Panc1 (cell line): Measurements from ENCODE around the gene RYR3. TPM values are rescaled to one million over a fixed set of nuclear protein-coding genes. Genes with fewer than 3 reads are reported as not detected.

Experiments used
- ATAC-seq: fragments of 200-7000 bp; cut with Tn5 transposase; 2 replicates; pipeline ENCODE4 v1.9.1; 2020; ENCODE audit warnings: mild to moderate bottlenecking, moderate library complexity
- BruUV-seq: library from RNA; stranded (reverse); fragments of 400-500 nt; replicated peaks from 2 replicates; lab custom pipeline; 2021; lab: Mats Ljungman, UMichigan
- CTCF ChIA-PET: fragments of 300-600 bp; sonication (Branson Sonifier 250); formaldehyde crosslinking; loops from one replicate; lab custom pipeline; 2022; ENCODE audit warnings: antibody characterized with exemption; lab: Charles Lee
- POLR2A ChIA-PET: fragments of 300-600 bp; sonication (Branson Sonifier 250); formaldehyde crosslinking; loops from one replicate; lab custom pipeline; 2022; ENCODE audit warnings: antibody characterized with exemption; lab: Charles Lee
- DNase-seq: peaks from one replicate; pipeline ENCODE4 v3.0.0-alpha.2; 2010; ENCODE audit warnings: low read depth, low spot score
- H3K27ac ChIP-seq: 2 replicates; pipeline ENCODE4 v1.5.1; 2011; ENCODE audit warnings: mild to moderate bottlenecking, low read length, inconsistent platforms
- H3K27me3 ChIP-seq: fragments of 200-500 bp; sonication (Bioruptor generic); 2 replicates; pipeline ENCODE4 v1.6.0; 2014; ENCODE audit warnings: low read length, inconsistent platforms; ENCODE audit not compliant: control insufficient read depth, insufficient read depth
- H3K36me3 ChIP-seq: fragments of 200-500 bp; sonication (Bioruptor generic); 2 replicates; pipeline ENCODE4 v1.5.1; 2014; ENCODE audit warnings: inconsistent platforms, mild to moderate bottlenecking, low read length, moderate library complexity; ENCODE audit not compliant: control insufficient read depth, insufficient read depth
- H3K4me1 ChIP-seq: 2 replicates; pipeline ENCODE4 v1.5.1; 2011; ENCODE audit warnings: inconsistent platforms, mild to moderate bottlenecking, low read length, moderate library complexity; ENCODE audit not compliant: control insufficient read depth, insufficient read depth
- H3K4me3 ChIP-seq, 2 experiments: 2 replicates each; pipeline ENCODE4 v1.5.1; 2011 to 2012; ENCODE audit warnings: low read depth in 2 of 2, low read length in 2 of 2, mild to moderate bottlenecking in 2 of 2, inconsistent platforms in 1 of 2, moderate library complexity in 1 of 2
- H3K9me3 ChIP-seq: fragments of 200-500 bp; sonication (Bioruptor generic); 2 replicates; pipeline ENCODE4 v1.5.1; 2014; ENCODE audit warnings: low read depth, mild to moderate bottlenecking, inconsistent platforms, low read length, moderate library complexity; ENCODE audit not compliant: control insufficient read depth, insufficient read depth
- POLR2AphosphoS5 ChIP-seq: IDR thresholded peaks from 2 replicates; pipeline ENCODE4 v1.6.1; 2012; ENCODE audit warnings: mild to moderate bottlenecking, low read depth, low read length, moderate library complexity
- SIN3A ChIP-seq: IDR thresholded peaks from 2 replicates; pipeline ENCODE4 v1.6.1; 2012; ENCODE audit warnings: low read depth, mild to moderate bottlenecking, low read length, moderate library complexity, borderline replicate concordance; ENCODE audit not compliant: insufficient read depth
- TCF7L2 ChIP-seq: IDR thresholded peaks from 2 replicates; pipeline ENCODE4 v1.6.1; 2011; ENCODE audit warnings: mild to moderate bottlenecking, low read depth, low read length, inconsistent platforms
- in situ Hi-C: cut with HindIII; loops from 2 replicates; pipeline ENCODE4 v1.10.0; 2016; ENCODE audit warnings: low sequenced_read_pairs, low pct_unique_long_range_greater_than_20kb
- intact Hi-C: fragments of 100-400 bp; cut with micrococcal nuclease; formaldehyde crosslinking; loops from one replicate; pipeline ENCODE4 v1.10.0; 2022; ENCODE audit not compliant: unreplicated experiment
- total RNA-seq: library from RNA; stranded (reverse); gene quantifications from one replicate; pipeline ENCODE4 v1.2.1, GENCODE V29; 2021; ENCODE audit not compliant: unreplicated experiment
- TF ChIP-seq, protein P1 (sequence below): fragments of 450-650 bp; IDR thresholded peaks from 2 replicates; pipeline ENCODE4 v1.5.1; 2017; ENCODE audit warnings: mild to moderate bottlenecking
- TF ChIP-seq, protein P2 (sequence below), 2 experiments: IDR thresholded peaks; 2 replicates each; pipeline ENCODE4 v1.6.1; 2011 to 2012; ENCODE audit warnings: low read depth in 2 of 2, control low read depth in 1 of 2, low read length in 1 of 2, mild to moderate bottlenecking in 1 of 2, moderate library complexity in 1 of 2; ENCODE audit not compliant: insufficient read depth in 1 of 2

The RYR3 gene
- total RNA-seq, 1 experiment from 2014 or later: not detected

DNA sequence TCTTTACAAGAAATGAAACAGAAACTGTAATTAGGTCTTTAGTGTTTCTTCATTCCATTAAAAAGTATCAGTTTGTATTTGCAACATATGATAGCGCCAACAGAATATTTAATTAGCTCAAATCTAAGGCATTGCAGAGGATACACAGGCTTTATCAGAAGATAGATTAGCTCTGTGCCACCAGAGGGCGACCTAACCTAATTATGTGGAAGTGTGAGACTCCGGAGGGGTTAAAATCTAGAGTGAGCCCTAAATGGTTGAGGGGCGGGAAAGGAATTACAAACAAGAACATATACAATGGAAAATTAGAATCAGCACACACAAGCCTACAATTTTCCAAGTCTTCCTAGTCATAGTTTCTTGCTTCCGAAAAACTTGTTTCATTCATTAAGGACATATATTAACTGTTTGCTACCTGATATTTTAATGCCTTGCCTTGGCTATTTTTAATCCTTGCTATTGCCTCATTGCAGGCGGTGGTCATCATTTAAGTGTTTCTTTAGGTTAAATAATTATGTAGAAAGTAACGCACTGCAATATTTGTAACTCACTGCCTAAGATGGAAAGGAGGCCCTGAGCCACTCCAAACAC lies 18.0 kb upstream of the RYR3 start:
- DNase-seq: peak; percentile 32
- peak; percentile 87 for ATAC-seq
- Histone ChIP-seq H3K4me3 (no peak overlapping the region), H3K27me3 (no peaks in the 10 kb centered on the region), H3K4me1 (peaks cover 3% of the 10 kb centered on the region; the same call in 1 of the 2 replicates), H3K27ac (no peak overlapping the region), H3K36me3 (no peaks in the 10 kb centered on the region), H3K9me3 (no peaks in the 10 kb centered on the region)
- TF ChIP-seq, protein P1, sequence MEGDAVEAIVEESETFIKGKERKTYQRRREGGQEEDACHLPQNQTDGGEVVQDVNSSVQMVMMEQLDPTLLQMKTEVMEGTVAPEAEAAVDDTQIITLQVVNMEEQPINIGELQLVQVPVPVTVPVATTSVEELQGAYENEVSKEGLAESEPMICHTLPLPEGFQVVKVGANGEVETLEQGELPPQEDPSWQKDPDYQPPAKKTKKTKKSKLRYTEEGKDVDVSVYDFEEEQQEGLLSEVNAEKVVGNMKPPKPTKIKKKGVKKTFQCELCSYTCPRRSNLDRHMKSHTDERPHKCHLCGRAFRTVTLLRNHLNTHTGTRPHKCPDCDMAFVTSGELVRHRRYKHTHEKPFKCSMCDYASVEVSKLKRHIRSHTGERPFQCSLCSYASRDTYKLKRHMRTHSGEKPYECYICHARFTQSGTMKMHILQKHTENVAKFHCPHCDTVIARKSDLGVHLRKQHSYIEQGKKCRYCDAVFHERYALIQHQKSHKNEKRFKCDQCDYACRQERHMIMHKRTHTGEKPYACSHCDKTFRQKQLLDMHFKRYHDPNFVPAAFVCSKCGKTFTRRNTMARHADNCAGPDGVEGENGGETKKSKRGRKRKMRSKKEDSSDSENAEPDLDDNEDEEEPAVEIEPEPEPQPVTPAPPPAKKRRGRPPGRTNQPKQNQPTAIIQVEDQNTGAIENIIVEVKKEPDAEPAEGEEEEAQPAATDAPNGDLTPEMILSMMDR: peak; percentile 77
- TF ChIP-seq SIN3A: no peak
- no TSS peak for BruUV-seq
- ChIA-PET POLR2A (interaction anchor here (0.9 kb wide), 1 partner anchor 408 kb away, joined by 3 read pairs; no protein-coding TSS in a partner anchor), CTCF (interaction anchor here (0.6 to 3.0 kb wide), 12 partner anchors 11 to 472 kb away, joined by 3 to 44 read pairs (median 4); no protein-coding TSS in a partner anchor)
- in situ Hi-C loops (no loop called here), intact Hi-C loops (loop anchor here (1.0 kb wide), 1 partner anchor 407 kb away; no protein-coding TSS in a partner anchor)

DNA sequence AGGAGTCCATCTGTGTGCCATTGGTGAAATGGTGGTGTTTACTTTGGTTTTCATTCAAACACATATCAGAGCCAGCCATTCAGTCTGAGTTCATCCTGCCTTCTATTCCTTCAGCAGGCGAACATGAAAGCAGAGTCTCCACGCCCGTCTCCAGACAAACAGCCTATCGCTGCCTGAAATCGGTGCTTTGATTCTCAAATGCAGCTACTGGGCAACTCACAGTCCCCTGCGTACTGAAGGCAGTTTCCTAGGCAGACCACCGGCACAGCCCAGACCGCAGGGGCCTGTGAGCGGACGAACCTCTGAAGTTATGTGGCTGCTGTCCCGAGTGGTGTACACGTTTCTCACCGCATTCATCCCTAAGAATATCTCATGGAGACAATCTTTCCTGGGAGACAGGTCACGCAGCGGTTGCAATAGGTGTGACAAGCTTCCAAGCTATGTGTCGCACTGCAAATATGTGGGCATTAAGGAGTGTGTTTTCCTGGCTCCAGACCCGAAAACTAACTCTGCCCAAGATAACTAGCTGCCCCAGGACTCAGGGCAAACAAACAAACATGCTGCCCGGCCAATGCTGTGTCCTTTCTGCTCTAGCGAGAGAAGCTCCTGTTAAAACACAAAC lies 16.9 kb upstream of the RYR3 start:
- DNase-seq (no peak), ATAC-seq (peak; percentile 55; the same call in 1 of the 2 replicates)
- peak overlapping the region in 1 of 2 experiments; percentile 33; a peak in 2 of 4 replicates for H3K4me3 ChIP-seq
- no TSS peak for BruUV-seq
- no peaks in the 10 kb centered on the region for H3K9me3 ChIP-seq
- H3K36me3 ChIP-seq: no peaks in the 10 kb centered on the region
- no peak overlapping the region for H3K27ac ChIP-seq
- in situ Hi-C loops (no loop called here), intact Hi-C loops (loop anchor here (1.0 kb wide), 1 partner anchor 406 kb away; no protein-coding TSS in a partner anchor)
- TF ChIP-seq SIN3A (no peak), TCF7L2 (peak; percentile 60)
- TF ChIP-seq, protein P1: no peak
- no peaks in the 10 kb centered on the region for H3K27me3 ChIP-seq
- ChIA-PET POLR2A (no interaction called here), CTCF (interaction anchor here (0.5 to 3.0 kb wide), 4 partner anchors 57 to 454 kb away, joined by 3 to 44 read pairs (median 5); no protein-coding TSS in a partner anchor)
- H3K4me1 ChIP-seq: peaks cover 3% of the 10 kb centered on the region; the same call in 1 of the 2 replicates

DNA sequence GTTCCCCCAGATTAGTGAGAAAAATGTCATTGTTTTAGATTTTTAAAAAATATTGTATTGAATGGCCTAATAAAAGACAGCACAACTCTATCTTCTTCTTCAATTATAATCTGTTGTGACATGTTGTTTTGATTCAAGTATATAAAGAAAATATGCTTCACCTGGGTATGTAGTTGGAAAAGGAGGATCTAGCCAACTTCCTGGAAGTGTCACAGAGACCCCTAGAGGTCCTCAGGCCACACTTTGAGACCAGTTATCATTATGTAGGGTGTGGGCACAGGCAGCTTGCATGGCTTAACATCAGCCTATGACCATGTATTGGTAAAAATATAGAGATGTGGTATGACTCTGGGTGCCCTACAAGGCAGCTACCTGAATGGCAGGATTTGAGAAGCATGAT lies 14.7 kb upstream of the RYR3 start:
- no peak overlapping the region for H3K4me3 ChIP-seq
- no TSS peak for BruUV-seq
- TF ChIP-seq, protein P2, sequence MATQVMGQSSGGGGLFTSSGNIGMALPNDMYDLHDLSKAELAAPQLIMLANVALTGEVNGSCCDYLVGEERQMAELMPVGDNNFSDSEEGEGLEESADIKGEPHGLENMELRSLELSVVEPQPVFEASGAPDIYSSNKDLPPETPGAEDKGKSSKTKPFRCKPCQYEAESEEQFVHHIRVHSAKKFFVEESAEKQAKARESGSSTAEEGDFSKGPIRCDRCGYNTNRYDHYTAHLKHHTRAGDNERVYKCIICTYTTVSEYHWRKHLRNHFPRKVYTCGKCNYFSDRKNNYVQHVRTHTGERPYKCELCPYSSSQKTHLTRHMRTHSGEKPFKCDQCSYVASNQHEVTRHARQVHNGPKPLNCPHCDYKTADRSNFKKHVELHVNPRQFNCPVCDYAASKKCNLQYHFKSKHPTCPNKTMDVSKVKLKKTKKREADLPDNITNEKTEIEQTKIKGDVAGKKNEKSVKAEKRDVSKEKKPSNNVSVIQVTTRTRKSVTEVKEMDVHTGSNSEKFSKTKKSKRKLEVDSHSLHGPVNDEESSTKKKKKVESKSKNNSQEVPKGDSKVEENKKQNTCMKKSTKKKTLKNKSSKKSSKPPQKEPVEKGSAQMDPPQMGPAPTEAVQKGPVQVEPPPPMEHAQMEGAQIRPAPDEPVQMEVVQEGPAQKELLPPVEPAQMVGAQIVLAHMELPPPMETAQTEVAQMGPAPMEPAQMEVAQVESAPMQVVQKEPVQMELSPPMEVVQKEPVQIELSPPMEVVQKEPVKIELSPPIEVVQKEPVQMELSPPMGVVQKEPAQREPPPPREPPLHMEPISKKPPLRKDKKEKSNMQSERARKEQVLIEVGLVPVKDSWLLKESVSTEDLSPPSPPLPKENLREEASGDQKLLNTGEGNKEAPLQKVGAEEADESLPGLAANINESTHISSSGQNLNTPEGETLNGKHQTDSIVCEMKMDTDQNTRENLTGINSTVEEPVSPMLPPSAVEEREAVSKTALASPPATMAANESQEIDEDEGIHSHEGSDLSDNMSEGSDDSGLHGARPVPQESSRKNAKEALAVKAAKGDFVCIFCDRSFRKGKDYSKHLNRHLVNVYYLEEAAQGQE (IDR thresholded peaks at IDR 0.05; ENCODE audit: insufficient read depth in 1 of 2, low read depth in 2 of 2, low read length in 1 of 2): no peak
- TF ChIP-seq, protein P1: no peak; the same call in 1 of the 2 replicates
- no peak for TF ChIP-seq POLR2AphosphoS5
- TF ChIP-seq SIN3A: no peak
- no peak for TF ChIP-seq TCF7L2
- ChIA-PET POLR2A (no interaction called here), CTCF (no interaction called here)
- H3K27me3 ChIP-seq: no peaks in the 10 kb centered on the region
- no peak for DNase-seq
- no peak overlapping the region for H3K27ac ChIP-seq
- ATAC-seq: no peak
- intact Hi-C loops (no loop called here), in situ Hi-C loops (no loop called here)
- no peaks in the 10 kb centered on the region for H3K9me3 ChIP-seq
- H3K4me1 ChIP-seq: peaks cover 3% of the 10 kb centered on the region; the same call in 1 of the 2 replicates
- no peaks in the 10 kb centered on the region for H3K36me3 ChIP-seq
